Dendritic cell treated with granulocyte-macrophage colony-stimulating factor and Interleukin-4, amounts not matched to agents 40 ng/mL and 50 ng/mL, for 4 days (primary cell): ENCODE results near the gene LMF1.
"Not testable (repeated sequence)": the region's sequence is repeated elsewhere in the genome, so short reads cannot be mapped to it uniquely, and the experiment has no call there.

ENCODE experiments used
- H3K27ac Mint-ChIP-seq: one replicate; pipeline ENCODE4 v1.8.0; 2022; ENCODE audit warnings: mild to moderate bottlenecking, mixed read lengths
- H3K27me3 Mint-ChIP-seq: one replicate; pipeline ENCODE4 v1.8.0; 2022; ENCODE audit warnings: mild to moderate bottlenecking, mixed read lengths
- H3K36me3 Mint-ChIP-seq: one replicate; pipeline ENCODE4 v1.8.0; 2022; ENCODE audit warnings: low read depth, mixed read lengths
- H3K4me1 Mint-ChIP-seq: one replicate; pipeline ENCODE4 v1.8.0; 2022; ENCODE audit warnings: low read depth, mixed read lengths
- H3K4me3 Mint-ChIP-seq: one replicate; pipeline ENCODE4 v1.8.0; 2022; ENCODE audit warnings: mild to moderate bottlenecking, moderate library complexity, mixed read lengths
- H3K9me3 Mint-ChIP-seq: one replicate; pipeline ENCODE4 v1.8.0; 2022; ENCODE audit warnings: mixed read lengths
- intact Hi-C: fragments of 100-400 bp; cut with micrococcal nuclease; formaldehyde crosslinking; loops from one replicate; pipeline ENCODE4 v1.15.0; 2022

LMF1 gene

DNA sequence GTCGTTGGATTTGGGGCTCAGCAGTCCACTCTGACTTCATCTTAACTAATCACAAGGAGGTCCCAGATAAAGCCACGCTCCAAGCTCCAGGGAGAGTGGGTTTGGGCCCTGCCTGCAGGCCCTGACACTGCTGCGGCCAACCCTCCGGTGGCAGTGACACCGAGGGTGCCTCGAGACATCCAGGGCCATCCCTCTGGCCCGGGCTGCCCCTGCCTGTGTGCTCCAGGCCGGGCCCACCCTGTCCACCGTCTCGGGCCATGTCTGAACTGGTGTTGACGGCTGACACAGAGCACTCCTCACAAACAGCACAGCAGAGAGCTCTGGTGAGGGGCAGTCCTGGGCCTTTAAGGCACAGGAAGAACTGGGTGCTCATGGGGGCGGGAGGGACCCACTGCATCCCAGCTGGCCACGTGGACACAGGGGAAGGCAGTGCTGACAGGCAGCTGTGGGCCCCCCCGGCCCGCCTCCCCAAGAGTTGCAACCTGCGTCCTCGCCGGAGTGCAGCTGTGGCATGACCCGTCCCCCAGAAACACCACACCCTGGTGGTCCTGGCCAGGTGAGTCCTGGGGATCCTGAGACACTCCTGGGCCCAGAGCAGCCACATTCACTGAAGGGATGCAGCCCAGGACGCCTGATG is 80.0 kb downstream of the LMF1 start:
- intact Hi-C loops: no loop called here

DNA sequence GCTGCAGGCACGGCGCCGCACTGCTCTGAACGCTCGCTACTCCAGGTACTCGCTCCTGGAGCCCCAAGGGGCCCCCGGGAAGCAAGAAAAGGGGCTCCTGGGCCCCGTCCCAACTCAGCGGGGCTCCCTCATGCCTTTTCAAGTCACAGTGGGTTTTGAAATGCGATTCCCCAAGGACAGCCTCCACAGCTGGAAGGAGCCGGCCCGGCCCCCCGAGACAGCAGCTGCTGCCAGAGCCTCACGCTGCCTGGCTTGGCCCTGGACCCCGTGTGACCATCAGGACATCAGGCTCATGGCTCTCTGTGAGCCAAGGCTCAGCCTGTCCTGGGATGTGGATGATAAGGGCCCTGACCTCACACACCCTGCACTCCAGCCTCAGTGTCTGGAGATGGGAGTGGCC is 80.6 kb downstream of the LMF1 start:
- intact Hi-C loops: no loop called here
- H3K36me3 Mint-ChIP-seq: peaks cover 26% of the 10 kb centered on the region

More for the DNA sequence above, 80.0 kb downstream of the LMF1 start:
- H3K4me3 Mint-ChIP-seq: no peak overlapping the region
- no peaks in the 10 kb centered on the region for H3K27me3 Mint-ChIP-seq
- no peaks in the 10 kb centered on the region for H3K9me3 Mint-ChIP-seq
- peaks cover 26% of the 10 kb centered on the region for H3K36me3 Mint-ChIP-seq
- H3K4me1 Mint-ChIP-seq: no peaks in the 10 kb centered on the region
- no peak overlapping the region for H3K27ac Mint-ChIP-seq

GRCh38 chr16:889586-889985 is 81.2 kb downstream of the LMF1 start:
- Mint-ChIP-seq H3K36me3 (peaks cover 26% of the 10 kb centered on the region), H3K4me3 (no peak overlapping the region), H3K9me3 (no peaks in the 10 kb centered on the region), H3K27me3 (no peaks in the 10 kb centered on the region), H3K4me1 (no peaks in the 10 kb centered on the region), H3K27ac (no peak overlapping the region)
- intact Hi-C loops: no loop called here

More for the DNA sequence above, 80.6 kb downstream of the LMF1 start:
- Mint-ChIP-seq H3K9me3 (no peaks in the 10 kb centered on the region), H3K4me3 (no peak overlapping the region), H3K27ac (no peak overlapping the region), H3K27me3 (no peaks in the 10 kb centered on the region), H3K4me1 (no peaks in the 10 kb centered on the region)

- Mint-ChIP-seq H3K9me3 (no peaks in the 10 kb centered on the region), H3K4me3 (no peak overlapping the region), H3K27ac (no peak overlapping the region), H3K36me3 (peaks cover 26% of the 10 kb centered on the region), H3K4me1 (no peaks in the 10 kb centered on the region), H3K27me3 (no peaks in the 10 kb centered on the region)
- intact Hi-C loops: no loop called here
Measured at GRCh38 chr16:888901-889570, 81.7 kb downstream of the LMF1 start.

DNA sequence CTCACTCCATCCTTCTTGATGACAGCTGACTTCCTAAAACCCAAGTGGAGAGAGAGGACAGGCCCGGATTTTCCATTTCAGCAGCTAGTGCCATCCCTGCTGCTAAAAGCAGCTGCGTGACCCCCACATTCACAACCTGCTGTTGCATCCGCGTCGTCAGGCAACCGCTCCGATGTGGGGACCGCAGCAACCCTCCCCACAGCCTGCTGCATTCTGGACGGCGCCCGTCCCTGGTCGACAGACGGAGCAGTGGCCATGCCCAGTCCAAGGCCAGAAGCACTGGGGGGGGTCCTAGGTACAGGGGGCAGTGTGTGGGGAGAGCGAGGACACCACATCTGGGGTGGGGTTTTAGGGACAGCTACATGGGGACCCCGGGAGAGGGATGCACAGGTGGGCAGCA is 82.3 kb downstream of the LMF1 start:
- H3K9me3 Mint-ChIP-seq, intact Hi-C loops, H3K4me1 Mint-ChIP-seq, H3K27me3 Mint-ChIP-seq, H3K4me3 Mint-ChIP-seq, H3K27ac Mint-ChIP-seq: not testable (repeated sequence)
- H3K36me3 Mint-ChIP-seq: peaks cover 26% of the 10 kb centered on the region

DNA sequence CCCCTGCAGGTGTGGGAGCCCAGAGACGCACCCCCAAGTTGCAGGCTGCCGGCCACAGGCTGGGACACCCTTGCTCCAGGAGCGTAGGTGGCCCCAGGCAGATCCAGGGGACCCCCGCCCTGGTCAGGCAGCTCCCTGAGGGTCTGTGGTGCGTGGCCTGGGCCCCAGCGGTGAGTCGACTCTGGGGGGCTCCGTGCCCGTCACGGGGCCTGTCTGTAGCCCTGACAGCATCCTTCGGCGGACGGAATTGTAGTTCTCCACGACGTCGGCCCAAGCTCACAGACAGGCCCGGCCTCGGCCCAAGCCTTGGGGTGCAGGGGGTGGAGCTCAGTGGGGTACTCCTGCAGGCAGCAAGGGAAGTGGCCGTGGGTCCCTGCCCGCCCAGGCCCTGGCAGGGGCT is 82.9 kb downstream of the LMF1 start:
- Mint-ChIP-seq H3K4me1 (no peaks in the 10 kb centered on the region), H3K27me3 (peaks cover 1% of the 10 kb centered on the region), H3K36me3 (peaks cover 26% of the 10 kb centered on the region), H3K4me3 (no peak overlapping the region), H3K9me3 (no peaks in the 10 kb centered on the region), H3K27ac (no peak overlapping the region)
- intact Hi-C loops: no loop called here

DNA sequence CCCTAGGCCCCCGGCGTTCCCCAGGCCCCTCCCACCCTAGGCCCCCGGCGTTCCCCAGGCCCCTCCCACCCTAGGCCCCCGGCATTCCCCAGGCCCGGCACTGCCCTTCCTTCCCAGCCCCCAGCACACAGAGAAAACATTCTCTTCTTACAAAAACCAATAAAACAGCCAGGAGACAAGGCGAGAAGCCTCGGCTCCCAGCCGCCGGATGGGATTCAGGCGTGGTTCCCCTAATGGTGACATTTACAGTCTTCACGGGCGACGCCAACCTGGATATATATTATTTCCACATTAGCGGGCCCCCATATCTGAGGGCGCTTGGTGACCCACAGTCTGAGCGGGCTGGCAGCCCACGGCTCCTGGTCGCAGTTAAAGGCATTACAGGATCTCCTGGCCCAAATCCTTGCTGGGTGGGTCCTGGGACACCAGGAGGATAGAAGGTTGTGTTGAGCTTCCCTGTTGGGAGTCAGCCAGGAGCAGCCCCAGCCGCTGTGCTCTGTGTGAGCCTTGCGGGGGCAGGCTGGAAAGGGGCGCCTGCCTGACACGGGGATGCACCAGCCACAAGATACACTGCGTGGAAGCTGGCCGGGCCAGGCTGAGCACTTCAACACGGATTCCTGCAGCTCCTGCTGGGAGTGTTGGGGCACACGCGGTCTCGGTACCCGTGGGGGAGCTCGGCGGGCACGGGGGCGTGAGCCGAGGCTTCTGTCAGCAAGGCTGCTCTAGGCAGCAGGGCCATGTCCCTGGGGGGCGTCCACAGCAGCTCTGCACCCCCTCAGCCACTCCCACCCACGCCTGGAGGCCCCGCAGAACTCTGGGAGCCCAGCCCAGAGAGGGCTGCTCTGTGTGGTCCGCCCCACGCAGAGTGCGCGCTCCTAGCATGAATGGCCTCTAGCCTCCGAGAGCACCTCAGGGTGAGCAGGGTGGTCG is 83.7 kb downstream of the LMF1 start:
- H3K27ac Mint-ChIP-seq: no peak overlapping the region
- H3K27me3 Mint-ChIP-seq: peaks cover 8% of the 10 kb centered on the region
- no peak overlapping the region for H3K4me3 Mint-ChIP-seq
- no peaks in the 10 kb centered on the region for H3K4me1 Mint-ChIP-seq
- H3K36me3 Mint-ChIP-seq: peaks cover 23% of the 10 kb centered on the region
- intact Hi-C loops: no loop called here
- H3K9me3 Mint-ChIP-seq: no peaks in the 10 kb centered on the region

GRCh38 chr16:886084-886543 is 84.7 kb downstream of the LMF1 start:
- no peaks in the 10 kb centered on the region for H3K9me3 Mint-ChIP-seq
- no peak overlapping the region for H3K27ac Mint-ChIP-seq
- intact Hi-C loops: no loop called here
- peaks cover 13% of the 10 kb centered on the region for H3K36me3 Mint-ChIP-seq
- no peak overlapping the region for H3K4me3 Mint-ChIP-seq
- no peaks in the 10 kb centered on the region for H3K4me1 Mint-ChIP-seq
- H3K27me3 Mint-ChIP-seq: peaks cover 16% of the 10 kb centered on the region

GRCh38 chr16:885391-885790 is 85.4 kb downstream of the LMF1 start:
- Mint-ChIP-seq H3K27me3 (peaks cover 22% of the 10 kb centered on the region), H3K9me3 (no peaks in the 10 kb centered on the region), H3K4me3 (no peak overlapping the region), H3K4me1 (no peaks in the 10 kb centered on the region), H3K27ac (no peak overlapping the region), H3K36me3 (peaks cover 10% of the 10 kb centered on the region)
- intact Hi-C loops: no loop called here

- Mint-ChIP-seq H3K36me3 (peaks cover 10% of the 10 kb centered on the region), H3K27ac (no peak overlapping the region), H3K4me1 (no peaks in the 10 kb centered on the region), H3K4me3 (no peak overlapping the region), H3K9me3 (no peaks in the 10 kb centered on the region), H3K27me3 (peaks cover 29% of the 10 kb centered on the region)
- intact Hi-C loops: no loop called here
Measured at GRCh38 chr16:884232-884631, 86.6 kb downstream of the LMF1 start.

DNA sequence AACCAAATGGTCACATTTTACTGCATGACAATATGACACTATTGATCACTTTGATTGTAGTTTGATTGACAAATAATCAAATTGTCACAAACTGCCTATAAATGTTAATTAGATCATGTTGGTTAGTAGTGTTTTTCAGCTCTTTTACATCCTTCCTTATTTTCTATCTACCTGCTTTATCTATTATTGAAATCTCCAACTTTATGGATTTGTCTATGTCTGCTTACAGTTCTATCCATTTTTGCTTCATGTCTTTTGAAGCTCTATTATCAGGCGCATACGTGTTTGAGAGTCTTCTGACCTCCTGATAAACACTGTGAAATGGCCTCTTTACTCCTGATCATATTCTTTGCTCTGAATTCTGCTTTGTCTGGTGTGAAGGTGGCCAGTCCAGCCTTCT is 87.0 kb downstream of the LMF1 start:
- Mint-ChIP-seq H3K4me1 (no peaks in the 10 kb centered on the region), H3K9me3 (no peaks in the 10 kb centered on the region), H3K27me3 (peaks cover 34% of the 10 kb centered on the region), H3K4me3 (no peak overlapping the region), H3K36me3 (peaks cover 5% of the 10 kb centered on the region), H3K27ac (no peak overlapping the region)
- intact Hi-C loops: no loop called here

DNA sequence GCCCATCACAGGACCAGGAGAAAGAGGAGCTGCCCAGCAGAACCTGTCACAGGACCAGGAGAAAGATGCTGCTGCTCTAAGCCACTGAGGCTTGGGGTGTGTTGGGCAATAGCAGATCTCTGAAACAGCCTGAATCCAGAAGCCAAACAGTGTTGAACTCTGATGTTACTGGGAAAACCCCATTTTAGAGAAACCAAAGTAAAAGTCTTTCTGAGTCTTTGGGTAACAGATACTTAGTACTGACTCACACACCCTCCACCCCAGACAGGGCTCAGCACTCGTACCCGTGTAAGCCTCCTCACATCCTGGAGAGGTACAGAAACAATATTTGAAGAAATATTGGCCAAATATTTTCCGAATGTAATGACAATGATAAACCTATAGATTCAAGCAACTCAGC is 87.4 kb downstream of the LMF1 start:
- intact Hi-C loops: no loop called here
- H3K4me1 Mint-ChIP-seq: peaks cover under 1% of the 10 kb centered on the region
- H3K27ac Mint-ChIP-seq: no peak overlapping the region
- no peaks in the 10 kb centered on the region for H3K9me3 Mint-ChIP-seq
- H3K27me3 Mint-ChIP-seq: peaks cover 34% of the 10 kb centered on the region
- H3K36me3 Mint-ChIP-seq: peaks cover under 1% of the 10 kb centered on the region
- H3K4me3 Mint-ChIP-seq: no peak overlapping the region

DNA sequence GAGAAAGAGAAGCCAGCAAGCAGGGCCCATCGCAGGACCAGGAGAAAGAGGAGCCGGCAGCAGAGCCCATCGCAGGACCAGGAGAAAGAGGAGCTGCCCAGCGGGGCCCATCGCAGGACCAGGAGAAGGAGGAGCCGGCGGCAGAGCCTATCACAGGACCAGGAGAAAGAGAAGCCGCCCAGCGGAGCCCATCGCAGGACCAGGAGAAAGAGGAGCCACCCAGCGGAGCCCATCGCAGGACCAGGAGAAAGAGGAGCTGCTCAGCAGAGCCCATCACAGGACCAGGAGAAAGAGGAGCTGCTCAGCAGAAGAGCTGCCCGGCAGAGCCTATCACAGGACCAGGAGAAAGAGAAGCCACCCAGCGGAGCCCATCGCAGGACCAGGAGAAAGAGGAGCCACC is 88.1 kb downstream of the LMF1 start:
- H3K36me3 Mint-ChIP-seq, H3K4me1 Mint-ChIP-seq, H3K27ac Mint-ChIP-seq, H3K4me3 Mint-ChIP-seq, H3K9me3 Mint-ChIP-seq, intact Hi-C loops: not testable (repeated sequence)
- peaks cover 34% of the 10 kb centered on the region for H3K27me3 Mint-ChIP-seq

DNA sequence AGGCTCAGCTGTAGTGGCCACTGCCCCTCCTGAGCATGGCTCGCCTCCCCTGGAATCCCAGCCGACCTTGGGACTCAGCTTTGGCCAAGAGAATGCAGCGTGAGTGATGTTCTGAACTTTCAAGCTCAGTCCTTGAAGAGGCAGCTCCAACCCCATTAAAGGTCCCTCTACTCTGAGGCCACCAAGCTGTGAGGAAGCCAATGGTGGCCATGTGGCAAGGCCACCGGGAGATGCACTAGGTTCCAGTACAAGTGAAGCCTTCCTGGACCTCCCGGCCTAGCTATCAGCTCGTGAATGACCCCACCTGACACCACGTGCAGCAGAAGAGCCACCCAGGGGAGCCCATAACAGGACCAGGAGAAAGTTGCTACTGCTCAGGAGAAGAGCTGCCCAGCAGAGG is 88.5 kb downstream of the LMF1 start:
- no peak overlapping the region for H3K4me3 Mint-ChIP-seq
- no peak overlapping the region for H3K27ac Mint-ChIP-seq
- no peaks in the 10 kb centered on the region for H3K36me3 Mint-ChIP-seq
- peaks cover 35% of the 10 kb centered on the region for H3K27me3 Mint-ChIP-seq
- H3K9me3 Mint-ChIP-seq: no peaks in the 10 kb centered on the region
- intact Hi-C loops: no loop called here
- peaks cover 11% of the 10 kb centered on the region for H3K4me1 Mint-ChIP-seq
